T-cell (primary cell): ENCODE measurements around the gene KCNQ5. TPM values are rescaled to one million over a fixed set of nuclear protein-coding genes. Genes with fewer than 3 reads are reported as not detected.

Experiments
- ATAC-seq, 4 experiments: fragments of 200-7000 bp in 3 of 4; fragments of 150-1000 bp in 1 of 4; cut with Tn5 transposase; replicated peaks in 1 of 4; 1 replicate in 3 of 4; 2 replicates in 1 of 4; pipeline ENCODE4 v1.10.0; 2021; ENCODE audit warnings: moderate library complexity in 3 of 4, mild to moderate bottlenecking in 2 of 4, moderate number of reproducible peaks in 1 of 4
- CTCF ChIA-PET, 2 donors: fragments of 300-600 bp; sonication (Branson Sonifier 250); formaldehyde crosslinking; loops; one replicate each; lab custom pipeline; 2022; ENCODE audit warnings: antibody characterized with exemption in 2 of 2; lab: Charles Lee
- POLR2A ChIA-PET, 2 donors: fragments of 300-600 bp; sonication (Branson Sonifier 250); formaldehyde crosslinking; loops; one replicate each; lab custom pipeline; 2022; ENCODE audit warnings: antibody characterized with exemption in 2 of 2; lab: Charles Lee
- DNase-seq, 35 experiments: peaks; one replicate each; pipeline versions ENCODE4 v3.0.0 to v3.0.0-alpha.2; 2013 to 2023
- H3K27ac ChIP-seq: one replicate; pipeline ENCODE4 v1.5.1; 2013; ENCODE audit warnings: low read length
- H3K27me3 ChIP-seq, 2 experiments: replicated peaks in 1 of 2; 1 replicate in 1 of 2; 2 replicates in 1 of 2; pipeline versions ENCODE4 v1.6.1 to v1.7.0; 2013; ENCODE audit warnings: low read length in 1 of 2, mixed read lengths in 1 of 2; ENCODE audit not compliant: control insufficient read depth in 2 of 2, insufficient read depth in 2 of 2; ENCODE audit errors: extremely low read depth in 1 of 2
- H3K36me3 ChIP-seq, 2 donors: 1 replicate in 1 of 2; 2 replicates in 1 of 2; pipeline versions ENCODE4 v1.6.1 to v1.7.0; 2013; ENCODE audit warnings: low read length in 1 of 2; ENCODE audit not compliant: control insufficient read depth in 2 of 2, insufficient read depth in 1 of 2; ENCODE audit errors: extremely low read depth in 1 of 2
- H3K4me1 ChIP-seq, 2 experiments: 1 replicate in 1 of 2; 2 replicates in 1 of 2; pipeline versions ENCODE4 v1.6.1 to v1.7.0; 2013; ENCODE audit warnings: low read length in 2 of 2, mixed read lengths in 1 of 2; ENCODE audit not compliant: insufficient read depth in 2 of 2, control insufficient read depth in 1 of 2; ENCODE audit errors: extremely low read depth in 1 of 2
- H3K4me3 ChIP-seq, 2 donors: 1 replicate in 1 of 2; 2 replicates in 1 of 2; pipeline versions ENCODE4 v1.5.1 to v1.7.0; 2013; ENCODE audit warnings: mild to moderate bottlenecking in 2 of 2, low read length in 1 of 2, moderate library complexity in 1 of 2; ENCODE audit not compliant: control insufficient read depth in 1 of 2; ENCODE audit errors: extremely low read depth in 1 of 2
- H3K9me3 ChIP-seq: 2 replicates; pipeline ENCODE4 v1.7.0; 2013
- H3K27ac Mint-ChIP-seq, 2 donors: one replicate each; pipeline ENCODE4 v1.8.0; 2020 to 2021; ENCODE audit warnings: mild to moderate bottlenecking in 2 of 2, mixed read lengths in 2 of 2
- H3K27me3 Mint-ChIP-seq, 2 donors: one replicate each; pipeline ENCODE4 v1.8.0; 2021 to 2022; ENCODE audit warnings: mixed read lengths in 2 of 2
- H3K36me3 Mint-ChIP-seq: one replicate; pipeline ENCODE4 v1.8.0; 2021; ENCODE audit warnings: mixed read lengths
- H3K4me1 Mint-ChIP-seq, 3 donors: one replicate each; pipeline ENCODE4 v1.8.0; 2020 to 2022; ENCODE audit warnings: mixed read lengths in 3 of 3, mild to moderate bottlenecking in 1 of 3
- H3K4me3 Mint-ChIP-seq, 3 donors: one replicate each; pipeline ENCODE4 v1.8.0; 2020 to 2022; ENCODE audit warnings: mild to moderate bottlenecking in 3 of 3, mixed read lengths in 3 of 3, moderate library complexity in 3 of 3
- H3K9me3 Mint-ChIP-seq, 3 donors: one replicate each; pipeline ENCODE4 v1.8.0; 2020 to 2022; ENCODE audit warnings: mixed read lengths in 3 of 3
- WGBS: methylation state at CpG from one replicate; pipeline ENCODE4 v1.1.5; 2013; ENCODE audit warnings: missing lambda C conversion rate; ENCODE audit not compliant: insufficient coverage; 5-methylcytosine and 5-hydroxymethylcytosine counted together
- total RNA-seq, 35 experiments: library from RNA in 6 of 35; stranded (reverse) in 6 of 35; fragments of 120-200 nt in 1 of 35; gene quantifications; one replicate each; pipeline versions ENCODE4 v1.2.1 to v1.2.4 and lab custom pipeline; 2013 to 2026

The KCNQ5 gene
- total RNA-seq, 5 donors from 2014 or later (not counting 1 experiment from before 2014, with no cell fraction given) = 3.5 to 5.3 (median 4.3) TPM

GRCh38 chr6:73139681-73140383, 518.0 kb downstream of the KCNQ5 start:
- no peaks in the 10 kb centered on the region for H3K9me3 ChIP-seq
- Mint-ChIP-seq H3K9me3 (no peaks in the 10 kb centered on the region), H3K27ac (no peak overlapping the region), H3K4me3 (no peak overlapping the region), H3K27me3 (peaks cover 0 to 3% of the 10 kb centered on the region in 2 donors), H3K4me1 (no peaks in the 10 kb centered on the region), H3K36me3 (peaks cover 11% of the 10 kb centered on the region)
- ChIA-PET POLR2A (no interaction called here), CTCF (no interaction called here)
- H3K27me3 ChIP-seq = no peaks in the 10 kb centered on the region
- no peaks in the 10 kb centered on the region for H3K4me1 ChIP-seq
- no peak overlapping the region for H3K27ac ChIP-seq
- H3K36me3 ChIP-seq = no peaks in the 10 kb centered on the region
- no peak for DNase-seq
- no peak overlapping the region for H3K4me3 ChIP-seq
- ATAC-seq = no peak
- 83% methylated on average over 2 of the region's 3 CpGs for WGBS

- POLR2A ChIA-PET = no interaction called here
- H3K27me3 Mint-ChIP-seq = no peaks in the 10 kb centered on the region
- Histone ChIP-seq H3K36me3 (no peaks in the 10 kb centered on the region), H3K27me3 (no peaks in the 10 kb centered on the region), H3K27ac (no peak overlapping the region), H3K4me3 (no peak overlapping the region), H3K9me3 (no peaks in the 10 kb centered on the region), H3K4me1 (no peaks in the 10 kb centered on the region)
- WGBS = 87% methylated on average over 2 of the region's 4 CpGs
- CTCF ChIA-PET = no interaction called here
- H3K9me3 Mint-ChIP-seq = no peaks in the 10 kb centered on the region
- H3K36me3 Mint-ChIP-seq = peaks cover 13% of the 10 kb centered on the region
- no peak overlapping the region for H3K4me3 Mint-ChIP-seq
- H3K27ac Mint-ChIP-seq = no peak overlapping the region
- DNase-seq = no peak
- no peak for ATAC-seq
- no peaks in the 10 kb centered on the region for H3K4me1 Mint-ChIP-seq
Observed at GRCh38 chr6:73143551-73143950, 521.7 kb downstream of the KCNQ5 start.

DNA sequence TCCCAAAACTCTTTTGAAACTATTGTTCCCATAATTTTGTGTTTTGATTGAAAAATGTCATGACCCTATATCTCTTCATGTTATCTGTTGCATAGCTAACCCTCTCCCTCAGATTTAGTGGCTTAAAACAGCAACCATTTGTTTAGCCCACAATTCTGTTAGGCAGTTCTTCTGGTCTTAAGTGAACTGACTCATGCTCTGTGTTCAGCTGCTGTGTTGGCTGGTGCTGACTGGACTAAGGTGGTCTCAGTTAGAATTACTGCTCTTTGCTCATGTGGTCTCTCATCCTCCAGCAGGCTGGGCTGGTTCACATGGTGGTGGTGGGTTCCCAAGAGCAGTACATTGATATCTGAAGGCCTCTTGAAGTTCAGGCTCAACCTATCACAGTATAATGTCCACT, 522.7 kb downstream of the KCNQ5 start:
- ChIA-PET POLR2A (no interaction called here), CTCF (interaction anchor here in 1 of 2 donors (0.6 kb wide), 1 partner anchor 690 kb away, joined by 3 read pairs; no protein-coding TSS in a partner anchor)
- Histone ChIP-seq H3K4me1 (no peaks in the 10 kb centered on the region), H3K27me3 (no peaks in the 10 kb centered on the region), H3K9me3 (no peaks in the 10 kb centered on the region), H3K27ac (no peak overlapping the region), H3K4me3 (no peak overlapping the region), H3K36me3 (no peaks in the 10 kb centered on the region)
- DNase-seq = no peak
- Mint-ChIP-seq H3K4me3 (no peak overlapping the region), H3K36me3 (peaks cover 10% of the 10 kb centered on the region), H3K4me1 (no peaks in the 10 kb centered on the region), H3K9me3 (no peaks in the 10 kb centered on the region), H3K27me3 (no peaks in the 10 kb centered on the region), H3K27ac (no peak overlapping the region)
- no peak for ATAC-seq

GRCh38 chr6:73145690-73146089, 523.8 kb downstream of the KCNQ5 start:
- no peak overlapping the region for H3K27ac Mint-ChIP-seq
- POLR2A ChIA-PET = interaction anchor here in 1 of 2 donors (0.8 kb wide), 1 partner anchor 764 kb away, joined by 3 read pairs; no protein-coding TSS in a partner anchor
- H3K36me3 Mint-ChIP-seq = peaks cover 7% of the 10 kb centered on the region
- Histone ChIP-seq H3K36me3 (no peaks in the 10 kb centered on the region), H3K27ac (no peak overlapping the region), H3K9me3 (no peaks in the 10 kb centered on the region), H3K4me3 (no peak overlapping the region), H3K4me1 (no peaks in the 10 kb centered on the region), H3K27me3 (no peaks in the 10 kb centered on the region)
- DNase-seq = no peak
- ATAC-seq = no peak
- no peaks in the 10 kb centered on the region for H3K9me3 Mint-ChIP-seq
- WGBS = no CpG with 5 or more reads among the region's 6 CpGs
- H3K4me3 Mint-ChIP-seq = no peak overlapping the region
- H3K27me3 Mint-ChIP-seq = no peaks in the 10 kb centered on the region
- CTCF ChIA-PET = no interaction called here
- H3K4me1 Mint-ChIP-seq = no peaks in the 10 kb centered on the region

DNA sequence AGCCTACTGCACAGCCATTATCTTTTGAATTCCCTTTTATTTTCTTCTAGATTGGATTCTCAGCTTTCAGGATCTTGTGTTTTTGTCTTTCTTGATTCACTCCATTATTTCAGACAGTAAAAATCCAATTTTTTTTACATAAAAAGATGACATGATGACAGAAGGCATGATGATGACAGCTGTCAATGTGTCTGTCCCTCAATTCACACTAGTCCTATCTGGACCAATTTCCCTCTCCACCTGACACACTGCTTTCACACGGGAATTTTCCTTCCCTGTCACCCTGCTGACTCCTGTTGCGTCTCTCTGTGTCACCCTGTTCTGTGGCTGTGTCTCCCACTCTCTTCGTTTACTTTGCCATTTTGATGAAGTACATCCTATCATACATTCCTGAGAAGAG, 529.9 kb downstream of the KCNQ5 start:
- Histone ChIP-seq H3K4me3 (no peak overlapping the region), H3K9me3 (no peaks in the 10 kb centered on the region), H3K27me3 (no peaks in the 10 kb centered on the region), H3K27ac (no peak overlapping the region), H3K4me1 (no peaks in the 10 kb centered on the region), H3K36me3 (no peaks in the 10 kb centered on the region)
- POLR2A ChIA-PET = no interaction called here
- H3K4me1 Mint-ChIP-seq = no peaks in the 10 kb centered on the region
- peaks cover 3% of the 10 kb centered on the region for H3K36me3 Mint-ChIP-seq
- 86% methylated on average over 2 of the region's 3 CpGs for WGBS
- no peaks in the 10 kb centered on the region for H3K9me3 Mint-ChIP-seq
- no peak overlapping the region for H3K27ac Mint-ChIP-seq
- no peaks in the 10 kb centered on the region for H3K27me3 Mint-ChIP-seq
- no peak for DNase-seq
- no peak overlapping the region for H3K4me3 Mint-ChIP-seq
- ATAC-seq = no peak
- CTCF ChIA-PET = interaction anchor here (0.6 to 1.7 kb wide), 2 partner anchors 25 to 28 kb away, joined by 3 read pairs; no protein-coding TSS in a partner anchor

- no peak overlapping the region for H3K4me3 ChIP-seq
- CTCF ChIA-PET = interaction anchor here (0.6 to 1.7 kb wide), 3 partner anchors 24 to 736 kb away, joined by 3 to 5 read pairs (median 3); no protein-coding TSS in a partner anchor
- WGBS = no CpG with 5 or more reads among the region's 2 CpGs
- Mint-ChIP-seq H3K9me3 (no peaks in the 10 kb centered on the region), H3K36me3 (peaks cover 7% of the 10 kb centered on the region), H3K4me1 (no peaks in the 10 kb centered on the region), H3K4me3 (no peak overlapping the region), H3K27ac (no peak overlapping the region), H3K27me3 (no peaks in the 10 kb centered on the region)
- H3K9me3 ChIP-seq = no peaks in the 10 kb centered on the region
- no peak overlapping the region for H3K27ac ChIP-seq
- no peaks in the 10 kb centered on the region for H3K27me3 ChIP-seq
- no peaks in the 10 kb centered on the region for H3K36me3 ChIP-seq
- DNase-seq (no peak), ATAC-seq (no peak)
- no peaks in the 10 kb centered on the region for H3K4me1 ChIP-seq
- POLR2A ChIA-PET = no interaction called here
Observed at GRCh38 chr6:73152556-73152955, 530.7 kb downstream of the KCNQ5 start.
